HG03521 (cell line): Measurements from ENCODE around the gene GALM.
"Not testable (repeated sequence)": the region's sequence is repeated elsewhere in the genome, so short reads cannot be mapped to it uniquely, and the experiment has no call there.

Experiments
- ATAC-seq: cut with Tn5 transposase; IDR thresholded peaks from one replicate; pipeline ENCODE4 v1.9.1; 2021; ENCODE audit warnings: mild to moderate bottlenecking, moderate library complexity; ENCODE audit not compliant: unreplicated experiment

GALM gene

DNA sequence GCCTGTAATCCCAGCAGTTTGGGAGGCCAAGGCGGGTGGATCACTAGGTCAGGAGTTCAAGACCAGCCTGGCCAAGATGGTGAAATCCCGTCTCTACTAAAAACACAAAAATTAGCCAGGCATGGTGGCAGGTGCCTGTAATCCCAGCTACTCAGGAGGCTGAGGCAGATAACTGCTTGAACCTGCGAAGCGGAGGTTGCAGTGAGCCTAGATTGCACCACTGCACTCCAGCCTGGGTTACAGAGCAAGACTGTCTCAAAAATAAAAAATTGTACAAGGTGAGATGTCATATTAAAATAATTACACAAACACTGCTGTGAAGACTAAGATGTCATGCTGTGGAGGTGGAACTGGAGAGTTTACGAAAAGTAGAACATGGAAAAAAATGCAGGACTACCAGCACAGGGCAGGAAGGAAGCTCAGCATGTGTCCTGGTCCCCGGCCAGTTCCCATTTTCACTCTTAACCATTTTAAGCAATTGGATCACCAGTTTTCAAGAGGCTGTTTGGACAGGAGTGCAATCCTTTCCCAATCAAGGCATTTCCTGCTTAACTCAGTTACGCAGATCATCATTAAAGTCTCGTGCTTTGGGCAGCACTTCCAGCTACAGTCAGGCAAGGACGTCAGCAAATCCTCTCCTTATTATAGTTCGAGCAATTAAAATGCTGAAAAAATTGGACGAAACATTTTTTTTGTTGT, 71.2 kb downstream of the GALM start:
- not testable (repeated sequence) for ATAC-seq

DNA sequence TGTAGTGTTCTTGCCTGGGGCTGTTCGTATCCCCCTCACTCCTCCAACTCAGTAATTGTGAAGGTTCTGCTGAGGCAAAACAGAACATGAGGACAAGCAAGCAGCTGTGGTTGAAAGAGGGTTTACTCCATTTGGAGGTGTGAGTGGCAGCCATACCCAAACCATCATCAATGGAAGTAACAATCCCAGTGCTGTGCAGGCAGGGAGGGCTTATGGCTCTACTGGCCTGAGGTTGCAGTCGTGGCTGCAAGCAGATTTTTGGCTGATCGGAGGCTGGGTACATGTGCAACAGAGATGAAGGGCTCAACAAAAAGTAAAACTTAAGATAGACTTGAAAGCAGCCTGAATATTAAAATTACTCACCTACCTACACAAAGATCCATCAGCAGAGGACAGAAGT, 72.0 kb downstream of the GALM start:
- ATAC-seq = no peak

DNA sequence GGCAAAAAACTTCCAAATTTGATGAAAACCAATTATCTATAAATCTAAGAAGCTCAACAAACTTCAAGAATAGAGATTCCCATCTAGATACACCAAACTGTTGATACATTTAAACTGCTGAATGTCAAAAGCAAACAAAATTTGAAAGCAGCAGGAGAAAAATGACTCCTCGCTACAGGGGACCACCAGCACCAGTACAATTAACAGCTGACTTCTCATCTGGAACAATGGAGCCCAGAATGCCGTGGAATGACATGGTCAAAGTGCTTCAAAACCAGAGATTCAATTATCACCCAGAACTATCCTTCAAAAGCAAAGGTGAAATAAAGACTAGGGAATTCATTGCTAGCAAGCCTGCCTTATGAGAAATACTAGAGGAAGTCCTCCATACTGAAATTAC, 73.6 kb downstream of the GALM start:
- ATAC-seq = no peak

DNA sequence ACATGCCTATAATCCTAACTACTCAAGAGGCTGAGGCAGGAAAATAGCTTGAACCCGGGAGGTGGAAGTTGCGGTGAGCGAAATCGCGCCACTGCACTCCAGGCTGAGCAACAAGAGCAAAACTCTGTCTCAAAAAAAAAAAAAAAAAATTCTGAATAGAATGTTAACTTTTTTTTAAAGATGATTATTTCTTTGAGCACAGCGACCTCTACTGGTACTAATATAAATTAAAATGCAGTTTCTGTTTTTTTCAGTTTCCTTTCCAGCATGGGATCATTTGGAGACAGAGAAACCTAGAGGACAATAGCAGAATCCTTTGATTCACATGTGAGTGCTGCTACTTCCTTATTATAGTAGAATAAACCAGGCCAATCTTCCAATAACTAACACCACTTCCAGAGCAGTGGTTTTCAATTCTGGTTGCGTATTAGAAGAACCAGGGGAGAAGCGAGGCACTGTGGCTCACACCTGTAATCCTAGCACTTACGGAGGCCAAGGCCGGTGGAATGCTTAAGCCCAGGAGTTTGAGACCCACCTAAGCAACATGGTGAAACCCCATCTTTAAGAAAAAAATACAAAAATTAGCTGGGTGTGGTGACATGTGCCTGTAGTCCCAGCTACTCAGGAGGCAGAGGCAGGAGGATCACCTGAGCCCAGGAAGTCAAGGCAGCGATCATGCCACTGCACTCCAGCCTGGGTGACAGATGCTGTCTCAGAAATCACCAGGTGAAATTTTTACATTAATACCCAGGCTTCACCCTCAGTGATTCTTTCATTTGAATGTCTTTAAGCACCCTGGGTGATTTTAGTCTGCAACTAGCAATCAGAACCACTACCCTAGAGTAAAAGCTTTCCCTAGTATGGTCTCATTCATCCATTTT, 75.2 kb downstream of the GALM start:
- no peak for ATAC-seq

DNA sequence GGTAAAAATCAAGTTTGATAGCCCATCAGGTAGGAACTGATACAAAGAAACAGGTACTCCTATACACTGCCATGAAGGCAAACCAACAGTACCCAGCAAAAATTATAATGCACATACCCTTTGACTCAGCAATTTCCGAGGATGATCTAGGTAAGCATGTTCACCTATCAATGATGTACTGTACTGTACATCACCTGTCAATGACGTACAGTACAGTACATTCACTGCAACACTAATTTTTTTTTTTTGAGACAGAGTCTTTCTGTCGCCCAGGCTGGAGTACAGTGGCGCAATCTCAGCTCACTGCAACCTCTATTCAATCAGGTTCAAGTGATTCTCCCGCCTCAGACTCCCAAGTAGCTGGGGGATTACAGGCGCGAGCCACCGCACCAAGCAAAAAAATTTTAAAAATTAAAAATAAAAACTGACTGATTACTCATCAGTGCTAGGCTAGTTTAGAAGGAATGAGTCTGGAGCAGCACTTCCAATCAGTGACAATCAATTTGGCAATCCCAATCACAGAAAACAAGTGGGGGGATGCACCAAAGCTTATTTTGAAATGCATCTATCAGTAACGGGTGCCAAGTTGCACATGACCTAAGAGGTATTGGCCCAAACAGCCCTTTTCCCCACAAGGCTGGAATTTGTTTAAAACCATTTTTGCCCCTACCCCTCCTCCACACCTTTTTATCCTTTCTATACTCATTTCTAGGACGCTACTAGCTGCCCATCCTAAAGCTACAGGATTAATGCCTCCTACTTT, 77.1 kb downstream of the GALM start:
- ATAC-seq = no peak

DNA sequence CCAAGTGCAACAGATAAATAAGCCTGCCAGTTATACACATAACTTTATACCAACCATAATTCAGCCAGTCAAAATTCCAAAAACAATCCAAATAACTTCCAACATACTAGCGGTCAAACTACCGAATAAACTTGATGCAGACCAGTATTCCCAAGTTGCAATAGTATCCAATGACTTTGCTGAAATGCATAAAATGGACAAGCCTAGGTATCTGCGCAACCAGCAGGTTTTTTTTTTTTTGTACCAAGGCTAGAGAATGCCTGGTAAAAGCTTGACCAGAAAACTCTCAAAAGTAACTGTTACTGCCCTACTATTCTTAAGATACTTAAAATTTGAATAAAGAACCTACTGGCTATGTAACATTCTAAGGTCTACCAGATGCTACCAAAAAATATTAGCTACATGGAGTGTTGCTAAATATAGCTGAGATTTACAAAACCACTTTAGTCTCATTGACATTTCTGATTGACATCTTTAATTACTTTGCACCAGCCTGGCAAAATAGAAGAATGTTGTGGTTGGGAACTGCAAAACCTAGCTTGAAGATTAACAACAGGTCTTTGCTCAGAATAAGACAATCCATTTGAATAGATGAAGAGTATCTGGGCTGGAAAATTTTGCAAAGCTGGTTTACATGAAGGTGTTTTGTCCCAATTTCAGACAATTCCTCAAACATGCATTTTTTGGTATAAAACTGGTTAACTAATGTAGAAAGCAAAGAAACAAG, 77.9 kb downstream of the GALM start:
- ATAC-seq = no peak

- ATAC-seq = no peak
These were observed 78.5 kb downstream of the GALM start for GRCh38 chr2:38744399-38744780.

DNA sequence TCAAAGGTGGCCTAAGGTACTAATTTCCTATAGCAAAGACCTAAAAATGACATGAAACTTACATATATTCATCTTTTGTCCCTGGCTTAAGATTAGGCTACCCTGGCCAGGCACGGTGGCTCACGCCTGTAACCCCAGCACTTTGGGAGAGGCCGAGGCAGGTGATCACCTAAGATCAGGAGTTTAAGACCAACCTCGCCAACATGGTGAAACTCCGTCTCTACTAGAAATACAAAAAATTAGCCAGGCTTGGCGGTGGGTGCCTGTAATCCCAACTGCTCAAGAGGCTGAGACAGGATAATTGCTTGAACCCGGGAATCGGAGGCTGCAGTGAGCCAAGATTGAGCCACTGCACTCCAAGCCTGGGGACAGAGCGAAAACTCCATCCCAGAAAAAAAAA, 79.4 kb downstream of the GALM start:
- ATAC-seq = no peak

DNA sequence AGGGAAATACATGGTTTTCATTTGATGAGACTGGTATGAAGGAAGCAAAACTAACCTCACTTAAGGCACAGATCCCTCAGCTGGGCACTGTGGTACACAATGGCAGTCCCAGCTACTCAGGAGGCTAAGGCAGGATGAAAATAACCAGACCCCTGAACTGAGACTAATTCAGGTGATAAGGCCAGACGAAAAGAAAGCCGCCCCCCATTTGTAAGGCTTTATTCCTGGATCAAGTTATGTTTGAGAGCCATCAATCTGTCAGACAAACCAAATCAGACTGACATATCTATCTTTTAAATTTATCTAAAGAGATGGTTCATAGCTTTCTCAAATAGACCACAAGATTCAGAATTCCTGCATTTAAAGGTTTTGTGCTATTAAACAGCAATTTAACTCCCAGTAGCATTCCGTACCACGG, 81.1 kb downstream of the GALM start:
- ATAC-seq = no peak

- ATAC-seq = no peak
These were observed 81.9 kb downstream of the GALM start for GRCh38 chr2:38747819-38748218.

GRCh38 chr2:38748391-38748790, 82.5 kb downstream of the GALM start:
- ATAC-seq = no peak

DNA sequence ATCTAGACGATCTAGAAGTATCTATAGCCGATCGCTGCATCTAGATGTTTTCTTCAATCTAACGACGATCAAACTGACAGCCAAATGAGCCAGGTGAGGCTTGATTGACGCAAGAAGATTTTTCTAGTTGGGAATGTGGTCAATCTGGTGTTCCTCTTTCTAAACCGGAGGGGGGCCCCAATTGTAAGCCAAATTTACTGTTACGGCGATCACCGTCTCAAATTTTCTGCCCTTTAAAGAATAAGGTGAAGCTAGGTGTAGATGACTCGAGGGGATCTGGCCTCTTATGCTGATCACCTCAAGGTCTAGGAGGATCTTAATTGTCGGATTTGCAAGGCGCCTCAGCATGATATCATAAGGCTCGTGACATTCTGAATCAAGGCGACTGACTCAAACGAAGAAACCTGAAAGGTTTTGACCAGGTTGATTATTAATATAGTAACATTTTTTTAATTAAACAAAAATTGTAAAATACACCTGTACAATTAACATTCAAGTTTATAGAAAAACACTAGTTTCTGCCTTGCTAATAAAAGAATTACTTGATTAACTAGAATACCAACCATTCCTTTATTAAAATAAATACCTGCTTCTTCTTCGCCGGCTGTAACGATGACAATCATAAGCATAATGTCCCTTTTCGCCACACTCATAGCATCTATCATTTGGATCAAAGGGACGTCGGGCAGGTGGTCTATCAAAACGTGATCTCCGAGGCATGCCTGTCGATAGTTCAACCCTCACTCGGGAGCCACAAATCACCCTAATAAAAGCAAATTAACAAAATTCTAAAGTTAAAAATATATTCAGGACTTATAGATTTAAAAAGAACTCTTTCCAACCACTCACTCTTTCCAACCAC, 83.3 kb downstream of the GALM start:
- no peak for ATAC-seq

DNA sequence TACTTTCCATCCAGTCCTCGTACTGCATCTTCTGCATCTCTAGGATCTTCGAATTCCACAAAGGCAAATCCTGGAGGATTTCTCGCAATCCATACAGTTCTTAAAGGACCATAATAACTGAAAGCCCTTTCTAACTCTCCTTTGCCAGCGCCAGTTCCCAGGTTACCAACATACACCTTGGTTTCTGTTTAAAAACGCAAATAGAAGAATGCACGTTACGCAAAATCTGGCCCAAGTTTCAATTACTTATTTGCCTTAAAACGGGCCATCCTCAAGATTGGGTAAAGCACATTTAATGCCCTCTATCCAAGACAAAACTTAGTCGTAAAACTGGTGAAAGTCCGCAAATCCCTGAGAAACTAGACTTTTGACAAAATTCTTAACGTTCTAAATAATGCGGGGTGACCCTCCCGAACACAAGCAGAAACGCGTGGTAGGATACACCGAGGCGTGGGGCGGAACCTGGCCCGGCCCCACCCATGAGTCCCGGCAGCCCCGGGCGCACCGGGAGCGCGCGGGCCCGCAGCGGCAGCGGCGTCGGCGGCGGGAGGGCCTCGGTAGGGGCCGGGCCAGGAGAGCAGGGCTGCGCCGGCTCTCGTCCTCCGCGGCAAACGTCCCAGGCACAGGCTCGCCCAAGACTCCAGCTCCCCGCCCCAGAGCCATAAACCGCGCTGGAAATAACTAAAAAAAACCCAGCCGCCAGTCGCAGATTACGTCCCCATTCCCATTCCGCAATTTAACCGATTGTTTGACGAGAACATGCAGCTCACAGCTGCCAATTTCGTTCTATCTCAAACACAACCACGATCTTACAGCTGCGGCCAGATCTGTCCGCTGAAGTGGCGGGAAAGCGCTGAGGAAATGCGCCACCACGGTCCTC, 84.3 kb downstream of the GALM start:
- peak; percentile 29 for ATAC-seq

- peak; percentile 74 for ATAC-seq
These were observed 85.1 kb downstream of the GALM start, which contains the start of gene SRSF7 for GRCh38 chr2:38750891-38751595. TSS of gene SRSF7 (minus strand) at chr2:38751361. CDS start at chr2:38751256, 105 bp downstream.

- no peak for ATAC-seq
These were observed 85.9 kb downstream of the GALM start for GRCh38 chr2:38751596-38752410.

GRCh38 chr2:38754049-38754448, 88.1 kb downstream of the GALM start:
- no peak for ATAC-seq

DNA sequence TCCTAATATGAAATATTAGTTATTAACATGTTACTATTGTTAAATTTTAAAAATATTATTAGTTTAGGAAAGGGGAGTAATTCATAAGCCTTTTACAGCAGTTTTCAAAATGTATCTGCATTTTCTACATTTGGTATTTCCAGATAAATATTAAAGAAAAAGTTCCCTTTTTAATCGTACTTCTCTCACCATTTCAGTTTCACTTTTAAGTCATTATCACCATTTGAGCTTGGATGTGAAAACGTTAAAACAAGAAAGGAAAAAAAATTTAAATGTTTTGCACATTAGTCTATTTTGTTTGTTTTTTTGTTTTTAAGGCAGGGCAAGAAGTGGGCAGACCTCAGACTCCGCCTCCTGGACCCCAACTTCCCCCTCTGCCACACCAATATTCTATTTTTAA, 88.6 kb downstream of the GALM start:
- ATAC-seq = no peak
